OCI-LY7 (cell line): ENCODE results near the gene MPPED2.

Experiments used
- CTCF ChIP-seq: fragments of 200-600 bp; sonication (generic); conservative IDR thresholded peaks from 2 replicates; pipeline ENCODE4 v1.5.1; 2014; ENCODE audit warnings: mild to moderate bottlenecking, antibody characterized with exemption, low read length, moderate library complexity, mixed read lengths
- EZH2phosphoT487 ChIP-seq: fragments of 200-600 bp; sonication (generic); IDR thresholded peaks from 2 replicates; pipeline ENCODE4 v1.6.1; 2018; ENCODE audit warnings: low read depth, borderline replicate concordance, mild to moderate bottlenecking, mixed run types, antibody characterized with exemption, low read length, moderate library complexity, mixed read lengths

DNA sequence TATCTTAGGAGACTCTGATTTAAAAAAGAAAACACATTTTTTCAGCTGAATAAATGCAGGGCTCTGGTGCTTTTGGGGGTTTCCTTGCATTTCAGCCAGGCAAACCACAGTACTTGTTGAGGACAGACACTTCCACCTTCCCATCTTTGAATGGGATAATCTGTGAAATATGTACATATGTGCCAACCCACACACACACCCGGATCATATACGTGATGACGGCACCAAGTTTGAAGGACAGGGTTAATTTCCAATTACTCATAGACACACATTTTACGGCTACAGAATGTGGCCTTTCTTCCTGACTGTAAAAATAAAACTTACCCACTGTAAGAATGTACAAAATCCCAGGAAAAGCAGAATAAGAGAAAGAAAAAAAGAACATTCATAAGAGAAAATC is 104.4 kb downstream of the MPPED2 start:
- no peak for TF ChIP-seq CTCF
- no peak for TF ChIP-seq EZH2phosphoT487
